ENCODE data around the gene COX7A2. TPM values are rescaled to one million over a fixed set of nuclear protein-coding genes. Genes with fewer than 3 reads are reported as not detected.

Gene COX7A2
- total RNA-seq, 4 donors from 2014 or later, result 58.5 to 1,788 (median 211) TPM

DNA sequence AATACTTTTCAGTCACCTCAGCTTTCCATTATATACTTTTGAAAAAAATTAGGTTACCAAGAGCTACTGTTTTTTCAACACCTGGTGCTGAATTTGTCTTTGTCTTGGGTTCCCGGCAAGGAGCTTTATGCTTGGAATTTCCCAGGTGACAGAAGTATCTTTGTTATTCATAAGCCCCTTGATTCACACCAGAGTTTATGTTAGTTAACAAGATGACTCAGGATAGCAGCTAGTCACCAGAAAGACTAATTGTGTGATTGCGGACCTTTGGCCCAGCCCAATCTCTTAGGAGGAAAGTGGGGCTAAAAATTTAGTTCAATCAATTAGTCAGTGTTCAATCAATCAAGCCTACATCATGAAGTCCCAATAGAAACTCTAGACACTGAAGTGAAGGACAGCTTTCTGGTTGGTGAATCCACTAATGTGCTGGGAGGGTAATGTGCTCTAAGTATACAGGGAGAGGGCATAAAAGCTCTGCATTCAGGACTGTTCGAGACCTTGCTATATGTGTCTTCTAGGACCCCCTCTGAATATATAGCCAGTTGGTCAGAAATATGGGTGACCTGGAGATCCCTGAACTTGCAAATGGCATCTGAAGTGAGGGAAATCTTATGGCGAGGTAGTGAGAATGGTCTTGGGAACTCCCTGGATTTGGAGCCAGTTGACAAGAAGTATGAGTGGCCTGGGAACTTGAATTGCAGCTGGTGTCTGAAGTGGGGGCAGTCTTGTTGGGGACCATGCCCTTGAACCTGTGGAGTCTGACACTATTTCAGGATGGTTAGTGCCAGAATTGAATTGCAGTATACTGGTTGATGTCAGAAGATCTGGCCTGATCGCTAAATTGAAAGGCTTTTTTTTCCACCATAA is 24.8 kb upstream of the COX7A2 start:
- no peak for DNase-seq
- Histone ChIP-seq H3K27me3 (no peaks in the 10 kb centered on the region), H3K4me3 (no peak overlapping the region), H3K36me3 (no peaks in the 10 kb centered on the region), H3K9me3 (no peaks in the 10 kb centered on the region), H3K4me1 (peaks cover 0 to 3% of the 10 kb centered on the region in 2 donors), H3K27ac (peak overlapping the region in 1 of 2 donors; percentile 52)
- intact Hi-C loops (cut with DNase I; ENCODE audit: low total_unique reads), result no loop called here
- TF ChIP-seq POLR2A (IDR thresholded peaks at IDR 0.05) (no peak), CTCF (IDR thresholded peaks at IDR 0.05) (no peak)

GRCh38 chr6:75267461-75267860 is 23.9 kb upstream of the COX7A2 start:
- Histone ChIP-seq H3K36me3 (no peaks in the 10 kb centered on the region), H3K27me3 (no peaks in the 10 kb centered on the region), H3K27ac (peak overlapping the region in 1 of 2 donors; percentile 52), H3K4me3 (no peak overlapping the region), H3K4me1 (peaks cover 0 to 3% of the 10 kb centered on the region in 2 donors), H3K9me3 (no peaks in the 10 kb centered on the region)
- TF ChIP-seq POLR2A (IDR thresholded peaks at IDR 0.05) (no peak), CTCF (IDR thresholded peaks at IDR 0.05) (no peak)
- intact Hi-C loops (cut with DNase I; ENCODE audit: low total_unique reads), result no loop called here
- no peak for DNase-seq

DNA sequence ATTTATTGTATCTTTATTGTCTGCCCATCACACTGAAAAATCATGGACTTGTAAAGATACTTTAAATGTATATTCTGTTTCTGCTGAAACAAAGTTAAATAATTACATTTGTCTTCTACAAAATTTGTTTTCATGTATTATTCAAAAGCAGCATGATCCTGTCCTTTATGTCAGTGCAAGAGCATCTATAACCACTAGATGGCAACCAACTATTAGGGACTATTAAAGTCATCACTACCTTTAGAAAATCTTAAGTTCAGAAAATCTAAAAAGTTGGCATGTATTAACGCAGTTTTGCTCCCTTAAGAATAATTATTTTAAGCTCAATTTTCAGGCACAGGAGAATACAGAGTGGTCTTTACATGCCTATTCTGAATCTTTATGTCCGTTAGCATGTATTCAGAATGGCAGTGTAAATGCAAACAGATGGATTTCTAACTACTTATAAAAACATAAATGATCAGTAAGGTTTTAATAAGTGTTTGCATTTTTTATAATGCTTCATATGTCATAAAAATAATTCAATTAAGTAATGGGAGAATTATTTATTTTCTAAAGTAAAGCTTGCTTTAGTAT is 23.2 kb upstream of the COX7A2 start:
- peak overlapping the region in 1 of 2 donors; percentile 6 for H3K27ac ChIP-seq
- intact Hi-C loops (cut with DNase I; ENCODE audit: low total_unique reads), result no loop called here
- TF ChIP-seq CTCF (IDR thresholded peaks at IDR 0.05), result peak; percentile 69 to 78 (median 76)
- no peak for TF ChIP-seq POLR2A (IDR thresholded peaks at IDR 0.05)

DNA sequence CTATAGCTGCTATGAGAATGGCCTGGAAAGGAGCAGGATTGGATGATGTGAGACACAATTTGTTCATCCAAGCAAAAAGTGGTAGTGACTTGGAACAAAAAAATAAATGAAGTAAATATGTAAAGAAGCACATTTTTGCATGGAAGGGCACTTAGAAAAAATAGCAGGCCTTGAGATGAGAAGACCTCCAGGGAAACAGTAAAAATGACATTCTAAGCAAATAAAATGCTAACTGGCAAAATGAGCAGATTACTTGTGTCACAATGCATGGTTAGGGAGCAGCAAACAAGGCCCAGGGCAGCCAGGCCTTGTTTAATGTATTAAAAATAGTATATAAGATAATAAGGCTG is 19.8 kb upstream of the COX7A2 start:
- no peak for DNase-seq
- Histone ChIP-seq H3K9me3 (no peaks in the 10 kb centered on the region), H3K27ac (no peak overlapping the region), H3K27me3 (no peaks in the 10 kb centered on the region), H3K4me3 (no peak overlapping the region), H3K36me3 (no peaks in the 10 kb centered on the region), H3K4me1 (no peaks in the 10 kb centered on the region)
- TF ChIP-seq POLR2A (IDR thresholded peaks at IDR 0.05) (no peak), CTCF (IDR thresholded peaks at IDR 0.05) (no peak)
- intact Hi-C loops (cut with DNase I; ENCODE audit: low total_unique reads), result no loop called here

More for the DNA sequence above, 23.2 kb upstream of the COX7A2 start:
- no peak for DNase-seq
- no peak overlapping the region for H3K4me3 ChIP-seq
- H3K27me3 ChIP-seq, result no peaks in the 10 kb centered on the region
- no peaks in the 10 kb centered on the region for H3K36me3 ChIP-seq
- H3K4me1 ChIP-seq, result peaks cover 0 to 3% of the 10 kb centered on the region in 2 donors
- H3K9me3 ChIP-seq, result no peaks in the 10 kb centered on the region

GRCh38 chr6:75262716-75263400 is 19.3 kb upstream of the COX7A2 start:
- Histone ChIP-seq H3K9me3 (no peaks in the 10 kb centered on the region), H3K27ac (no peak overlapping the region), H3K27me3 (no peaks in the 10 kb centered on the region), H3K36me3 (no peaks in the 10 kb centered on the region), H3K4me3 (no peak overlapping the region), H3K4me1 (no peaks in the 10 kb centered on the region)
- intact Hi-C loops (cut with DNase I; ENCODE audit: low total_unique reads), result no loop called here
- no peak for DNase-seq
- no peak for TF ChIP-seq POLR2A (IDR thresholded peaks at IDR 0.05)
- no peak for TF ChIP-seq CTCF (IDR thresholded peaks at IDR 0.05)

All from uterus (tissue), 4 donors.